A549 (cell line): ENCODE data around the gene PPP4C. TPM values are rescaled to one million over a fixed set of nuclear protein-coding genes. Genes with fewer than 3 reads are reported as not detected.

Source experiments
- ATAC-seq, 2 experiments: fragments of 200-7000 bp in 1 of 2; fragments of >200 bp in 1 of 2; cut with Nextera tagmentation in 1 of 2; cut with Tn5 transposase in 1 of 2; 3 replicates each; pipeline versions ENCODE4 v1.8.0 to v1.9.1; 2018 to 2020; ENCODE audit warnings: mild to moderate bottlenecking in 1 of 2, moderate library complexity in 1 of 2
- CTCF ChIA-PET: fragments of 300-600 bp; sonication (Branson Sonifier 250); formaldehyde crosslinking; extraction: SDS; loops from one replicate; lab custom pipeline; 2021; ENCODE audit warnings: antibody characterized with exemption, inconsistent platforms; lab: Yijun Ruan, JAX
- POLR2A ChIA-PET: fragments of 350-600 bp; formaldehyde crosslinking; extraction: SDS; loops from one replicate; lab custom pipeline; 2021; ENCODE audit warnings: antibody characterized with exemption, inconsistent platforms; lab: Yijun Ruan, JAX
- DNase-seq, 2 experiments: peaks; one replicate each; pipeline versions ENCODE4 v3.0.0 to v3.0.0-alpha.2; 2011 to 2016; ENCODE audit warnings: low read depth in 1 of 2, low spot score in 1 of 2
- FAIRE-seq: peaks from 2 replicates; lab custom pipeline; 2011; peaks lifted over from hg19 to GRCh38; lab: Jason Lieb, UNC
- H3K27ac ChIP-seq, 2 experiments: fragments of >200 bp; sonication (Bioruptor Twin); formaldehyde crosslinking; 3 replicates each; pipeline ENCODE4 v1.5.1; 2016 to 2017
- H3K4me1 ChIP-seq: fragments of >200 bp; sonication (Bioruptor Twin); formaldehyde crosslinking; 3 replicates; pipeline ENCODE4 v1.6.1; 2016
- H3K4me2 ChIP-seq: fragments of >200 bp; sonication (Bioruptor Twin); formaldehyde crosslinking; 3 replicates; pipeline ENCODE4 v1.6.1; 2016
- H3K4me3 ChIP-seq: fragments of >200 bp; sonication (Bioruptor Twin); formaldehyde crosslinking; 3 replicates; pipeline ENCODE4 v1.5.1; 2016
- H3K9me3 ChIP-seq: fragments of >200 bp; sonication (Bioruptor Twin); formaldehyde crosslinking; 3 replicates; pipeline ENCODE4 v1.6.1; 2016
- CBX8 ChIP-seq: fragments of 200-600 bp; sonication (generic); IDR thresholded peaks from 2 replicates; pipeline ENCODE4 v1.6.1; 2016
- CEBPB ChIP-seq, 2 experiments: fragments of >200 bp in 1 of 2; sonication (Bioruptor Twin) in 1 of 2; formaldehyde crosslinking in 1 of 2; IDR thresholded peaks; 2 replicates each; pipeline ENCODE4 v1.6.1; 2012 to 2016
- EHMT2 ChIP-seq: fragments of 200-600 bp; sonication (generic); IDR thresholded peaks from 2 replicates; pipeline ENCODE4 v1.6.1; 2016; ENCODE audit warnings: antibody characterized with exemption, low read depth, mild to moderate bottlenecking, moderate library complexity
- EP300 ChIP-seq, 2 experiments: fragments of >200 bp; sonication (Bioruptor Twin); formaldehyde crosslinking; IDR thresholded peaks; 2 replicates in 1 of 2; 3 replicates in 1 of 2; pipeline ENCODE4 v1.6.1; 2016 to 2017
- ESRRA ChIP-seq: fragments of 150-350 bp; IDR thresholded peaks from 2 replicates; pipeline ENCODE4 v1.6.1; 2014; ENCODE audit warnings: mild to moderate bottlenecking, low read length, borderline replicate concordance
- FOSL2 ChIP-seq, 2 experiments: fragments of 450-650 bp in 1 of 2; fragments of >200 bp in 1 of 2; sonication (Bioruptor Twin) in 1 of 2; formaldehyde crosslinking; IDR thresholded peaks; 2 replicates each; pipeline versions ENCODE4 v1.5.0 to v1.6.1; 2016 to 2020; ENCODE audit warnings: mild to moderate bottlenecking in 1 of 2, moderate library complexity in 1 of 2
- HOXA7 ChIP-seq: fragments of 250-450 bp; sonication (Bioruptor Pico); IDR thresholded peaks from 2 replicates; pipeline ENCODE4 v1.5.0; 2020; ENCODE audit warnings: mild to moderate bottlenecking, moderate library complexity
- JUN ChIP-seq, 2 experiments: fragments of >200 bp; sonication (Bioruptor Twin); formaldehyde crosslinking; IDR thresholded peaks; 2 replicates in 1 of 2; 3 replicates in 1 of 2; pipeline ENCODE4 v1.6.1; 2016 to 2017
- JUNB ChIP-seq: fragments of >200 bp; sonication (Bioruptor Twin); formaldehyde crosslinking; IDR thresholded peaks from 2 replicates; pipeline ENCODE4 v1.6.1; 2016
- MAFK ChIP-seq: fragments of 450-650 bp; IDR thresholded peaks from 2 replicates; pipeline ENCODE4 v1.6.1; 2014; ENCODE audit not compliant: partially characterized antibody
- RAD21 ChIP-seq, 2 experiments: fragments of >200 bp in 1 of 2; sonication (Bioruptor Twin) in 1 of 2; formaldehyde crosslinking in 1 of 2; IDR thresholded peaks in 1 of 2; conservative IDR thresholded peaks in 1 of 2; 2 replicates in 1 of 2; 3 replicates in 1 of 2; pipeline ENCODE4 v1.6.1; 2012 to 2018; ENCODE audit warnings: inconsistent platforms in 1 of 2
- SMC3 ChIP-seq: fragments of >200 bp; sonication (Bioruptor Twin); formaldehyde crosslinking; IDR thresholded peaks from 3 replicates; pipeline ENCODE4 v1.6.1; 2018; ENCODE audit warnings: inconsistent platforms
- TP53 ChIP-seq: fragments of 250-450 bp; sonication (Bioruptor Pico); IDR thresholded peaks from 2 replicates; pipeline ENCODE4 v1.5.0; 2021; ENCODE audit warnings: mild to moderate bottlenecking, moderate library complexity
- ZSCAN20 ChIP-seq: fragments of 250-450 bp; sonication (Bioruptor Pico); IDR thresholded peaks from 2 replicates; pipeline ENCODE4 v1.8.0; 2022; ENCODE audit warnings: mild to moderate bottlenecking, moderate library complexity
- WGBS: methylation state at CpG from one replicate; pipeline ENCODE4 v1.1.6; 2017; ENCODE audit errors: missing lambda C conversion rate; 5-methylcytosine and 5-hydroxymethylcytosine counted together
- polyA plus RNA-seq, 4 experiments: library from polyadenylated mRNA; depleted of rRNA in 3 of 4; stranded (reverse); fragments of >200 nt; fragmentation: RNase III in 1 of 4; extraction: RNeasy Plus Mini Kit Qiagen cat#74134 plus additional on column Dnase treatment in 1 of 4; gene quantifications; 2 replicates in 3 of 4; 3 replicates in 1 of 4; pipeline ENCODE4 v1.2.3, GENCODE V29; 2011 to 2017
- TF ChIP-seq, protein P1 (sequence below): fragments of >200 bp; sonication (Bioruptor Twin); formaldehyde crosslinking; IDR thresholded peaks from 3 replicates; pipeline ENCODE4 v1.5.1; 2016
- TF ChIP-seq, protein P2 (sequence below): IDR thresholded peaks from 2 replicates; pipeline ENCODE4 v1.6.1; 2012; ENCODE audit warnings: low read depth, borderline replicate concordance

Gene PPP4C
- polyA plus RNA-seq, 2 of the 4 experiments (the other 2 are of a cell fraction): 102 to 115 TPM

DNA sequence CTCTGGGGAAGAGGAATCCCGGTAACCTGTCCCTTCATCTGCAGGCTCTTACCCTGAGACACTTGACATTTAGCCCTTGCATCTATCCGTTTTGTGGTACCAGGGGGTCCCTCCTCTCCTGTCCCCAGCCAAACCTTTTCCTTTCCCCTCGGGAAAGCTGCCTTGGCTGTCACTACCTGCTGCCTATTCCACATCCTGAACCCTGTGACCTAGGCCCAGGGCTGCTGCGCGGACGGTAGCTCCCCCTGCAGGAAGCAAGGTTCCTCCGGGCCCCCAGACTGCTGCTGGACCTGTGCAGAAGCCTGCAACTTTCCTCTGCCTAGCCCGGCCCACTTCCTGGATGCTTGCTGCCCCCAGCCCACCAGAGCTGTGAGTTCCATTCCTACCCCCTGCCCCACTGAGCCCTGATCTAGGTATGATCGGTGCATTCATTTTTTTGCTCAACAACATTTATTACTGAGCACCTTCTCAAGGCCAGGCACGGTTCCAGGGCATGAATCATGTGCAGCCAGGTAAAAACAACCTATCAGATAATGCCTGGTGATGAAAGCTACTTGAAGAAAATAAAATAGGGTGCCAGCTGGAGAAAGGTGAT lies 20.7 kb upstream of the PPP4C start:
- DNase-seq: peak; percentile 67 to 81
- ChIA-PET POLR2A (interaction anchor here (0.6 to 4.6 kb wide), 3 partner anchors 9 to 101 kb away, joined by 3 to 51 read pairs (median 5); partner anchors contain the start of gene ALDOA), CTCF (interaction anchor here (0.8 to 7.3 kb wide), 15 partner anchors 8 to 363 kb away, joined by 3 to 44 read pairs (median 4); partner anchors contain the start of genes ALDOA, PAGR1, PPP4C and TBX6)
- H3K4me2 ChIP-seq: peak overlapping the region; percentile 30; the same call in 2 of the 3 replicates
- TF ChIP-seq JUN (IDR thresholded peaks at IDR 0.05) (no peak), RAD21 (conservative IDR thresholded peaks at IDR 0.05 in 1 of 2, IDR thresholded peaks at IDR 0.05 in 1 of 2) (peak in 1 of 2 experiments; percentile 50; a peak in 3 of 5 replicates), ZSCAN20 (CRISPR knock-in tag) (no peak)
- TF ChIP-seq, protein P1, sequence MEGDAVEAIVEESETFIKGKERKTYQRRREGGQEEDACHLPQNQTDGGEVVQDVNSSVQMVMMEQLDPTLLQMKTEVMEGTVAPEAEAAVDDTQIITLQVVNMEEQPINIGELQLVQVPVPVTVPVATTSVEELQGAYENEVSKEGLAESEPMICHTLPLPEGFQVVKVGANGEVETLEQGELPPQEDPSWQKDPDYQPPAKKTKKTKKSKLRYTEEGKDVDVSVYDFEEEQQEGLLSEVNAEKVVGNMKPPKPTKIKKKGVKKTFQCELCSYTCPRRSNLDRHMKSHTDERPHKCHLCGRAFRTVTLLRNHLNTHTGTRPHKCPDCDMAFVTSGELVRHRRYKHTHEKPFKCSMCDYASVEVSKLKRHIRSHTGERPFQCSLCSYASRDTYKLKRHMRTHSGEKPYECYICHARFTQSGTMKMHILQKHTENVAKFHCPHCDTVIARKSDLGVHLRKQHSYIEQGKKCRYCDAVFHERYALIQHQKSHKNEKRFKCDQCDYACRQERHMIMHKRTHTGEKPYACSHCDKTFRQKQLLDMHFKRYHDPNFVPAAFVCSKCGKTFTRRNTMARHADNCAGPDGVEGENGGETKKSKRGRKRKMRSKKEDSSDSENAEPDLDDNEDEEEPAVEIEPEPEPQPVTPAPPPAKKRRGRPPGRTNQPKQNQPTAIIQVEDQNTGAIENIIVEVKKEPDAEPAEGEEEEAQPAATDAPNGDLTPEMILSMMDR: peak; percentile 38
- 34% methylated on average over 9 of the region's 10 CpGs for WGBS
- ATAC-seq: peak; percentile 80 to 87
- H3K27ac ChIP-seq: peak overlapping the region in 1 of 2 experiments; percentile 88; a peak in 1 of 6 replicates
- H3K4me3 ChIP-seq: no peak overlapping the region
- H3K9me3 ChIP-seq: no peaks in the 10 kb centered on the region
- FAIRE-seq: no peak
- peaks cover 22% of the 10 kb centered on the region for H3K4me1 ChIP-seq

DNA sequence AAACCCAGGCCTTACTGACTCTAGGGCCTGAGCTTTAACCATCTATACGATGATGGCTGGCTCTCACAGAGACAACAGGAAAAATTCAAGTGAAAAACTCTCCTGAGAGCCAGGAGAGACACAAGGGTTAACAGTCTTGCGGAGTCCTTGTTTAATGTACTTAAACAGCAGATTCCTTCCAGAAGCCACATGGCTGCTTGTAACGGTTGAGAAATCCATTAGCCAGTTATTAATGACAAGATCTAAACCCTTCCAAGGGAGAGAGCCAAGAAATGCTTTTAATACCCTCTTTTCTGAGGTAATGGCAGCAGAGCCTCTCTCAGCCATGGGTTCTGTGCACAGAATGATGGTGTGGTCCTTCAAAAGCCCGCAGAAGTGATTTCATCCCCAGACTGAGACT lies 15.4 kb upstream of the PPP4C start:
- H3K27ac ChIP-seq: no peak overlapping the region
- ChIA-PET POLR2A (no interaction called here), CTCF (interaction anchor here (7.3 to 9.9 kb wide), 2 partner anchors 28 to 31 kb away, joined by 36 to 119 read pairs; partner anchors contain the start of genes TBX6 and TLCD3B)
- no peak overlapping the region for H3K4me2 ChIP-seq
- no peak for ATAC-seq
- H3K4me3 ChIP-seq: no peak overlapping the region
- H3K4me1 ChIP-seq: peaks cover 9% of the 10 kb centered on the region; the same call in 2 of the 3 replicates
- DNase-seq: no peak
- TF ChIP-seq CEBPB (IDR thresholded peaks at IDR 0.05) (no peak), JUNB (no peak), SMC3 (no peak), HOXA7 (no peak), EP300 (IDR thresholded peaks at IDR 0.05) (no peak), FOSL2 (IDR thresholded peaks at IDR 0.05) (no peak), FOSL2 (CRISPR knock-in tag; IDR thresholded peaks at IDR 0.05) (no peak)
- WGBS: 83% methylated on average over 4 of the region's 4 CpGs
- no peaks in the 10 kb centered on the region for H3K9me3 ChIP-seq
- no peak for FAIRE-seq

DNA sequence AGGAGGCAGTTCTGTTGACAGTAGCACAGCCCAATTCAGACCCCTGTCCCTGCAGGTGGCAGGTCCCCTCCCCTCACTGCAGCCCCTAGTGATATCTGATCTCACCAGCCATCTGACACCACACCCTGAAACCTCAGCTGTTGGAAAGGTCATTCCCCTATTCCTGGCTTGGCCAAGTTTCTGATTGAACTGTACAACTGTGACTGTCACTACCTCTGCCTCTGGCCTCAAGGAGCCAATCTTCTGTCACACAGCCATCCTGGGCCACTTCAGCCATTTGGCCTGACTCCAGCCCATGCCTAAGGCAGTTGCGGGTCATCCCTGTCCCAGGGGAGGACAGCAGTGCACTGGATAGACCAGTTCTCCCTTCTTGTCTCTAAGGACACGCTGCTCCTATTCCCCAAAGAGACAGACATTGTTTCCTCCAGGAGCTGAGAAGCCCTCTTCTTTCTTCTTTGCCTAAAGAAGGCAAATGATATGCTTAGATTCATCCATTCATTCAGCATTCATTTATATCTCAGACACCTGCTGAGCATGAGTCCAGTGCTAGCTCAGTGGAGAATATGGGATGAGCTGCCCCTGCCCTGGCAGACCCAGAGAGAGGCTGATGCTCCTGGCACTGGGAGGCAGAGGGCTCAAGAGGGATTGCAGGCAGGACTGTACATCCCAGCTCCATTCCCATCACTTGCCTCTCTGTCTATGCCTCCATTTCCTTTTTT lies 14.8 kb upstream of the PPP4C start:
- ATAC-seq: no peak
- ChIA-PET POLR2A (no interaction called here), CTCF (interaction anchor here (7.3 to 9.9 kb wide), 2 partner anchors 28 to 30 kb away, joined by 36 to 119 read pairs; partner anchors contain the start of genes TBX6 and TLCD3B)
- Histone ChIP-seq H3K4me1 (peaks cover 8% of the 10 kb centered on the region; the same call in 2 of the 3 replicates), H3K4me2 (no peak overlapping the region), H3K9me3 (no peaks in the 10 kb centered on the region), H3K4me3 (no peak overlapping the region), H3K27ac (0 out of 6 replicates have a peak overlapping the region, but pooled peaks of 1 of the 2 experiments have one; percentile 10)
- 75% methylated on average over 2 of the region's 2 CpGs for WGBS
- no peak for TF ChIP-seq ZSCAN20 (CRISPR knock-in tag)
- no peak for TF ChIP-seq TP53 (CRISPR knock-in tag)
- TF ChIP-seq CEBPB (IDR thresholded peaks at IDR 0.05): no peak
- no peak for TF ChIP-seq EHMT2
- TF ChIP-seq MAFK: no peak
- TF ChIP-seq, protein P2, sequence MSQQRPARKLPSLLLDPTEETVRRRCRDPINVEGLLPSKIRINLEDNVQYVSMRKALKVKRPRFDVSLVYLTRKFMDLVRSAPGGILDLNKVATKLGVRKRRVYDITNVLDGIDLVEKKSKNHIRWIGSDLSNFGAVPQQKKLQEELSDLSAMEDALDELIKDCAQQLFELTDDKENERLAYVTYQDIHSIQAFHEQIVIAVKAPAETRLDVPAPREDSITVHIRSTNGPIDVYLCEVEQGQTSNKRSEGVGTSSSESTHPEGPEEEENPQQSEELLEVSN: no peak
- TF ChIP-seq ESRRA: no peak
- no peak for TF ChIP-seq CBX8
- no peak for DNase-seq
- no peak for FAIRE-seq
